Endothelial cell (in vitro differentiated cells): Measurements from ENCODE around the gene PSMF1. TPM values are rescaled to one million over a fixed set of nuclear protein-coding genes. Genes with fewer than 3 reads are reported as not detected.

Experiments
- DNase-seq: peaks from one replicate; pipeline ENCODE4 v3.0.0; 2021; ENCODE audit warnings: low spot score
- H3K27ac Mint-ChIP-seq: one replicate; pipeline ENCODE4 v1.8.0; 2021; ENCODE audit warnings: mixed read lengths, inconsistent platforms; ENCODE audit not compliant: unreplicated experiment
- H3K27me3 Mint-ChIP-seq: one replicate; pipeline ENCODE4 v1.8.0; 2021; ENCODE audit warnings: mild to moderate bottlenecking, moderate library complexity, mixed read lengths, inconsistent platforms; ENCODE audit not compliant: unreplicated experiment
- H3K36me3 Mint-ChIP-seq: one replicate; pipeline ENCODE4 v1.8.0; 2021; ENCODE audit warnings: mild to moderate bottlenecking, low read depth, mixed read lengths, inconsistent platforms; ENCODE audit not compliant: unreplicated experiment
- H3K4me1 Mint-ChIP-seq: one replicate; pipeline ENCODE4 v1.8.0; 2021; ENCODE audit warnings: mild to moderate bottlenecking, mixed read lengths, inconsistent platforms; ENCODE audit not compliant: unreplicated experiment
- H3K4me3 Mint-ChIP-seq: one replicate; pipeline ENCODE4 v1.8.0; 2021; ENCODE audit warnings: mild to moderate bottlenecking, mixed read lengths, inconsistent platforms; ENCODE audit not compliant: unreplicated experiment
- H3K9me3 Mint-ChIP-seq: one replicate; pipeline ENCODE4 v1.8.0; 2021; ENCODE audit warnings: mixed read lengths, inconsistent platforms; ENCODE audit not compliant: unreplicated experiment
- CTCF ChIP-seq: fragments of 200-600 bp; sonication (generic); IDR thresholded peaks from one replicate; pipeline ENCODE4 v1.5.0; 2021; ENCODE audit warnings: antibody characterized with exemption; ENCODE audit not compliant: unreplicated experiment
- total RNA-seq: library from RNA; stranded (reverse); fragmentation: NEBNext Ultra II Directional; extraction: Animal tissue kit (Norgen Biotek cat#: 25700); gene quantifications from one replicate; pipeline ENCODE4 v1.2.1, GENCODE V29; 2021; ENCODE audit not compliant: unreplicated experiment

Gene PSMF1
- total RNA-seq, 1 donor from 2014 or later: 91.7 TPM

- Mint-ChIP-seq H3K4me1 (no peaks in the 10 kb centered on the region), H3K27me3 (peaks cover 3% of the 10 kb centered on the region), H3K27ac (no peak overlapping the region), H3K36me3 (no peaks in the 10 kb centered on the region), H3K4me3 (no peak overlapping the region), H3K9me3 (no peaks in the 10 kb centered on the region)
- DNase-seq: no peak
- TF ChIP-seq CTCF: no peak
Measured at GRCh38 chr20:1101533-1101932, 16.9 kb upstream of the PSMF1 start.

- H3K9me3 Mint-ChIP-seq: no peaks in the 10 kb centered on the region
- no peak for DNase-seq
- TF ChIP-seq CTCF: no peak
- no peaks in the 10 kb centered on the region for H3K4me1 Mint-ChIP-seq
- no peak overlapping the region for H3K4me3 Mint-ChIP-seq
- peaks cover 3% of the 10 kb centered on the region for H3K27me3 Mint-ChIP-seq
- H3K27ac Mint-ChIP-seq: no peak overlapping the region
- H3K36me3 Mint-ChIP-seq: no peaks in the 10 kb centered on the region
Measured at GRCh38 chr20:1102016-1102415, 16.4 kb upstream of the PSMF1 start.

GRCh38 chr20:1103751-1104150, 14.7 kb upstream of the PSMF1 start:
- no peaks in the 10 kb centered on the region for H3K9me3 Mint-ChIP-seq
- no peaks in the 10 kb centered on the region for H3K36me3 Mint-ChIP-seq
- no peak for TF ChIP-seq CTCF
- no peaks in the 10 kb centered on the region for H3K4me1 Mint-ChIP-seq
- H3K27me3 Mint-ChIP-seq: peaks cover 3% of the 10 kb centered on the region
- no peak overlapping the region for H3K27ac Mint-ChIP-seq
- H3K4me3 Mint-ChIP-seq: no peak overlapping the region
- no peak for DNase-seq

DNA sequence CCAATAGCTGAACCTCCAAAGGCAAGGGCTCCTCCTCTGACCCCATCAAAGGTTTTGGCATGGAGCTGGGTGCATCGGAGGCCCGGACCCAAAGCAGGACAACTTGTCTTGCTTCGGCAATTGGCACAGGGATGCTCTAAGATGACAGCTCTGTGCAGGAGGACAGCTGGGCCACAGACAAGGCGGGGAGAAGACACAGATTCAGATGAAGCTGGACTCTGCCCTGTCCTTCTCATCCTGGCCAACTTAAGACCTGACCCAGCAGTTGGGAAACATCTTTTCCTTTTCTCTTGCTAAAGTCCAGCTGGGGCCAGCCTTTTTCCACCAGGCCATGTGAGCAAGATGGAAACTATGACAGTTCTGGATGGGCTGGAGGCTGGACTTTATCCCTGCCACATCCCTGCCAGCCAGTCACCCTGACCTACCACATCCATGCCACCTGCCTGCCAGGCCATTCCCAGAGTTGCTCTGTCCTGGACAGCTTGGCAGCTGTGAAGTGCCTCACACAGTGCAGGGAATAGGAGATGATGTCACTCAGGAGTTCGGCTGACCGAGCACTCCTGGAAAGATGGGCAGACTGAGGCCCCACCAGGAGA, 12.7 kb upstream of the PSMF1 start:
- Mint-ChIP-seq H3K36me3 (no peaks in the 10 kb centered on the region), H3K27me3 (peaks cover 3% of the 10 kb centered on the region), H3K4me1 (no peaks in the 10 kb centered on the region), H3K9me3 (no peaks in the 10 kb centered on the region), H3K4me3 (no peak overlapping the region), H3K27ac (no peak overlapping the region)
- DNase-seq: no peak
- TF ChIP-seq CTCF: no peak

- H3K27ac Mint-ChIP-seq: no peak overlapping the region
- no peak overlapping the region for H3K4me3 Mint-ChIP-seq
- H3K9me3 Mint-ChIP-seq: no peaks in the 10 kb centered on the region
- H3K4me1 Mint-ChIP-seq: no peaks in the 10 kb centered on the region
- no peak for DNase-seq
- peaks cover 3% of the 10 kb centered on the region for H3K27me3 Mint-ChIP-seq
- TF ChIP-seq CTCF: no peak
- no peaks in the 10 kb centered on the region for H3K36me3 Mint-ChIP-seq
Measured at GRCh38 chr20:1107176-1107575, 11.2 kb upstream of the PSMF1 start.
